Neural progenitor cell (in vitro differentiated cells): ENCODE results near the gene TMEM94.

Source experiments
- CTCF ChIP-seq: fragments of 200-600 bp; sonication (generic); IDR thresholded peaks from 2 replicates; pipeline ENCODE4 v1.5.1; 2017; ENCODE audit warnings: antibody characterized with exemption, mild to moderate bottlenecking
- EZH2 ChIP-seq: fragments of 200-600 bp; sonication (generic); IDR thresholded peaks from 2 replicates; pipeline ENCODE4 v1.6.1; 2017; ENCODE audit warnings: antibody characterized with exemption, mild to moderate bottlenecking, moderate library complexity

DNA sequence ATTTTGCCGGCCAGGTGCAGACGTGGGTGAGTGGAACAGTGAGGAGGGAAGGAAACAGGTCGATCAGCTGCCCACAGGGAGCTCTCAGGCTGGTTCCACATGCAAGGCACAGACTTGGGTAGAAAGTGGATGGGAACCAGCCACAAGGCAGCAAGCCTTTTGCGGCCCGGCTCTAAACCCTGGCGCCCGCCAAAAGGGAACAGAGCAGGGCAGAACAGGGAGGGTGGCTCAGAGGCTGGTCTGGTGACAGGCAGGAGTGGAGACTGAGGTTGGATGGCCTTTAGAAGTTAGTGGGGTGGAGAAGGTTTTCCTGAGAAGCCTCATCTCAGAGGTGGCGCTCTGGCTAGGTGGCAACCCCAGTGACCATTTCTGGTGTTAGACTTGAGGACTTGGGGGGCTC lies 79.4 kb downstream of the TMEM94 start:
- TF ChIP-seq CTCF (no peak), EZH2 (no peak)
